NT2/D1 (cell line): Measurements from ENCODE around the gene CST6.

Source experiments
- DNase-seq: peaks from one replicate; pipeline ENCODE4 v3.0.0-alpha.2; 2011; ENCODE audit warnings: low read depth, low spot score
- H3K27me3 ChIP-seq: 2 replicates; pipeline ENCODE4 v1.6.0; 2011; ENCODE audit warnings: mild to moderate bottlenecking; ENCODE audit not compliant: insufficient read length, insufficient read depth
- H3K36me3 ChIP-seq: 2 replicates; pipeline ENCODE4 v1.6.1; 2011; ENCODE audit warnings: mild to moderate bottlenecking, low read length, mixed read lengths; ENCODE audit not compliant: insufficient read depth, insufficient read length
- H3K4me1 ChIP-seq: 2 replicates; pipeline ENCODE4 v1.5.1; 2011; ENCODE audit not compliant: insufficient read depth, insufficient read length
- H3K4me3 ChIP-seq: 2 replicates; pipeline ENCODE4 v1.5.1; 2011; ENCODE audit warnings: low read depth; ENCODE audit not compliant: insufficient read length
- H3K9ac ChIP-seq: 2 replicates; pipeline ENCODE4 v1.6.0; 2011; ENCODE audit warnings: low read depth; ENCODE audit not compliant: insufficient read length
- H3K9me3 ChIP-seq: 2 replicates; pipeline ENCODE4 v1.5.1; 2011; ENCODE audit warnings: mild to moderate bottlenecking, low read length; ENCODE audit not compliant: insufficient read depth
- SUZ12 ChIP-seq: IDR thresholded peaks from 2 replicates; pipeline ENCODE4 v1.6.1; 2011; ENCODE audit not compliant: insufficient read length, insufficient read depth; ENCODE audit errors: extremely low read depth
- YY1 ChIP-seq: IDR thresholded peaks from 2 replicates; pipeline ENCODE4 v1.6.1; 2011; ENCODE audit not compliant: insufficient read length, insufficient read depth
- ZNF274 ChIP-seq: IDR thresholded peaks from 2 replicates; pipeline ENCODE4 v1.6.1; 2011; ENCODE audit warnings: mild to moderate bottlenecking, low read depth, low read length

Gene CST6

GRCh38 chr11:66011785-66012303, at the start of gene CST6:
CST6 (plus strand) TSS chr11:66012008; CDS start chr11:66012045, 37 bp downstream.
- no peak within 1 kb of the TSS for H3K9ac ChIP-seq
- TF ChIP-seq YY1 (no peak), SUZ12 (no peak), ZNF274 (no peak)
- no peak for DNase-seq
- H3K27me3 ChIP-seq: no peaks in the 10 kb centered on the region
- H3K4me1 ChIP-seq: peaks cover 11% of the 10 kb centered on the region
- H3K36me3 ChIP-seq: no peaks in the 10 kb centered on the region
- no peaks in the 10 kb centered on the region for H3K9me3 ChIP-seq
- no peak within 1 kb of the TSS for H3K4me3 ChIP-seq

GRCh38 chr11:65962141-65962564, 49.7 kb upstream of the CST6 start:
- peak overlapping the region; percentile 99 for H3K9ac ChIP-seq
- TF ChIP-seq ZNF274 (no peak), YY1 (no peak), SUZ12 (no peak)
- H3K4me1 ChIP-seq: peaks cover 14% of the 10 kb centered on the region
- no peaks in the 10 kb centered on the region for H3K27me3 ChIP-seq
- DNase-seq: no peak
- H3K9me3 ChIP-seq: no peaks in the 10 kb centered on the region
- peaks cover 35% of the 10 kb centered on the region for H3K36me3 ChIP-seq
- H3K4me3 ChIP-seq: peak overlapping the region; percentile 95

GRCh38 chr11:65964906-65965305, 46.9 kb upstream of the CST6 start:
- Histone ChIP-seq H3K36me3 (peaks cover 62% of the 10 kb centered on the region), H3K27me3 (no peaks in the 10 kb centered on the region), H3K4me1 (peaks cover 11% of the 10 kb centered on the region), H3K4me3 (no peak overlapping the region), H3K9me3 (no peaks in the 10 kb centered on the region), H3K9ac (no peak overlapping the region)
- no peak for DNase-seq
- TF ChIP-seq ZNF274 (no peak), SUZ12 (no peak), YY1 (no peak)

- Histone ChIP-seq H3K27me3 (no peaks in the 10 kb centered on the region), H3K4me3 (no peak overlapping the region), H3K9ac (no peak overlapping the region), H3K4me1 (peaks cover 11% of the 10 kb centered on the region), H3K9me3 (no peaks in the 10 kb centered on the region), H3K36me3 (peaks cover 68% of the 10 kb centered on the region)
- DNase-seq: no peak
- TF ChIP-seq YY1: no peak
- no peak for TF ChIP-seq SUZ12
- TF ChIP-seq ZNF274: no peak
Measured at GRCh38 chr11:65965986-65966762, 45.6 kb upstream of the CST6 start.

- H3K27me3 ChIP-seq: no peaks in the 10 kb centered on the region
- no peak for DNase-seq
- no peak for TF ChIP-seq YY1
- TF ChIP-seq ZNF274: no peak
- no peak for TF ChIP-seq SUZ12
- no peak overlapping the region for H3K9ac ChIP-seq
- no peaks in the 10 kb centered on the region for H3K9me3 ChIP-seq
- peaks cover 11% of the 10 kb centered on the region for H3K4me1 ChIP-seq
- no peak overlapping the region for H3K4me3 ChIP-seq
- peaks cover 75% of the 10 kb centered on the region for H3K36me3 ChIP-seq
Measured at GRCh38 chr11:65967329-65967934, 44.4 kb upstream of the CST6 start.

- no peak for DNase-seq
- Histone ChIP-seq H3K9ac (no peak overlapping the region), H3K27me3 (no peaks in the 10 kb centered on the region), H3K36me3 (peaks cover 84% of the 10 kb centered on the region), H3K9me3 (no peaks in the 10 kb centered on the region), H3K4me1 (peaks cover 11% of the 10 kb centered on the region), H3K4me3 (no peak overlapping the region)
- TF ChIP-seq ZNF274 (no peak), YY1 (no peak), SUZ12 (no peak)
Measured at GRCh38 chr11:65968600-65969482, 43.0 kb upstream of the CST6 start.

- H3K9ac ChIP-seq: no peak overlapping the region
- no peak for TF ChIP-seq ZNF274
- TF ChIP-seq SUZ12: no peak
- no peak for TF ChIP-seq YY1
- H3K4me1 ChIP-seq: peaks cover 12% of the 10 kb centered on the region
- H3K4me3 ChIP-seq: no peak overlapping the region
- peaks cover 77% of the 10 kb centered on the region for H3K36me3 ChIP-seq
- H3K27me3 ChIP-seq: no peaks in the 10 kb centered on the region
- DNase-seq: no peak
- no peaks in the 10 kb centered on the region for H3K9me3 ChIP-seq
Measured at GRCh38 chr11:65972116-65972515, 39.7 kb upstream of the CST6 start.
